Measurements from ENCODE around the gene INVS.

The INVS gene

GRCh38 chr9:100277166-100277979 lies 178.3 kb downstream of the INVS start:
- DNase-seq (ENCODE audit: low spot score) = no peak

DNA sequence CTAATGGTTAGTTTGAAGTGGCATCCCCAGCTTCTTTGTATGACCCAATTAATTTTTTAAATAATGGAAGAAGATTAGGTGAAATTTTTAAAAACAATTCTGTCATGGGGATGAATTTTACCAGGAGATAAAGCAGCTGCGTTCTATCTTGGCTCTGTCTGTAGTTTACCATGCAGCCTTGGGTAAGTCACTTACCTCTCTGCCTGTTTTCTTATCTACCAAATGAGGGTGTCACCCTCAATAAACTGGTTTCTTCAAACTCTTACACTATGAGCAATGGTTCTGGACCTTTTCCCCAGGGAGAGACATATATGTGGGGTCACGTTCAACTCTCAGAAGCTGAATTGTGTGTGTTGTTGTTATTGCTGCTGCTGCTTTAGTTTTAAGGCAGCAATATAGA lies 182.0 kb downstream of the INVS start:
- DNase-seq (ENCODE audit: low spot score) = no peak

DNA sequence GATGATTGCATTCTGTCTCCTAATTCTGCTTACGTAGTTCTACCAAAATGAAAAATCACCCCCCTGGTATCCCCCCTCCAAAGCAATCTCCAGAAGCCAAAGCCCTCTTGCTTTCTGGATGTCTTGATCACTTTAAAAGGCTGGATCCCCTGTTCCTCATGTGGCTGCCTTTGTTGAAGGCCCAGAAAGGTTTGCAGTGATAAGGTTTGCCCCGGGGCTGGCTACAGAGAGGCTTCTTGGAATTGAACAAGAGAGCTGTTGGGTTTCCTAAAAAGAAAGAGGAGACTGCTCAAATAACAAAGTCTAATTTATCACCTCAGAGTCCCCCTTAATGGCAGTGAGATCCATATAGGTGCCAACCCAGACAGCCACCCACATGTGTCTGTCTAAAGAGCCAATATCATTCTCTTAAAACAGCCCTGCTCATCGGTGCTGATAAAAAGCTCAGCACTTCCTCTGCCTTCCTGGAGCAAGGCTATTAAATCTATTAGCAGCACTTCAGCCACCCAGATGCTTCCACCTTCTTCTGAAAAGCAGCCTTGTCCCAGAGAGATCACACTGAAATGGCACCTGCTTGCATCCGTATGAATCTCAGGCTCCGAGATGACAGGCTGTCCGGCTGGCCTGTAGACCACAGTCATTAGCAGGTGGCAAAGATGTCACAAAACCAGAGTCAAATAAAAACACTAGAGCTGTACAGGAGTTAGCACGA lies 182.8 kb downstream of the INVS start:
- DNase-seq (ENCODE audit: low spot score) = no peak

DNA sequence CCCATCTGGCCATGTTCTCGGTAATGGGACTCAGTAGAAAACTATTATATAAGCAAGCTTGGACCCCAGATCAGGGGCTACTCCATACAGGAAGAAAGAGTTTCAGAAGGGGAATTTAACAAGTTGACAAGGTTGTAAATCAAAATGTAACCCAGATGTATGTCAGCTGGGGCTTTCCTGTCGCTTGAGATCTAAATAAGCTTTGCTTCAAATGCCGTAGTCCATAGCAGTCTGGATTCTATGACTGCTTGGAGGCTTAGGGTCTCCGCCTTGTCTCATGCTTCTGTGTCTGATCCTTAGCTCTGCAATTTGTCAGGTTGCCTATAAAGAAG lies 183.3 kb downstream of the INVS start:
- DNase-seq (ENCODE audit: low spot score) = no peak

- no peak for DNase-seq (ENCODE audit: low spot score)
These were observed 185.2 kb downstream of the INVS start for GRCh38 chr9:100284247-100284646.

- no peak for DNase-seq (ENCODE audit: low spot score)
These were observed 186.0 kb downstream of the INVS start for GRCh38 chr9:100285080-100285479.

DNA sequence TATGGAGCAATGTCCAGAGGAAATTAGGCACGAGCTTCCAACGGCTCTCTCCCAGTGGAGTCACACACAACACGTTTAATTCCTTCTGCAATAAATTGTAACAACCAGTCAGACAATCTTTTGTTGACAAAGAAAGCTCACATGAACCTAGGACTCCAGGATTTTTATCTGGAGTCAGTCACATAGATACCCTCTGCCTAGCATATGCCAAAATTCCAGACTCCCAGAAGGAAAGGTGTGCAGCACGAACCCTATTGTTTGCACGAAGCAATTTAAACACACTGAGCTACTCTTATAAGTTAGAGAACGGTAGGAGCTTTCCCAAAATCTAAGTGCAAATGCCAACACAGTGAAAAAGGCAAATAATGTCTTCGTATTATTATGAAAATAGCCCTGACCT lies 186.6 kb downstream of the INVS start:
- no peak for DNase-seq (ENCODE audit: low spot score)

DNA sequence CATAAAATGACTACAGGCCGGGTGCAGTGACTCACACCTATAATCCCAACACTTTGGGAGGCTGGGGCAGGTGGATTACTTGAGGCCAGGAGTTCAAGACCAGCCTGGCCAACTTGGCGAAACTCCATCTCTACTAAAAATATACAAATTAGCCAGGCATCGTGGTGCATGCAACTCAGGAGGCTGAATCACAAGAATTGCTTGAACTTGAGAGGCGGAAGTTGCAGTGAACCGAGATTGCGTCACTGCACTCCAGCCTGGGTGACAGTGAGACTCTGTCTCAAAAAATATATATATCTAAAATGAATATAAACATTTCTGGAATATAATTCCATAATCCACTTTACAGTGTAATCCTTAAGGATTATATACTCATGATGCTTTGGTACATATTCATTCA lies 187.2 kb downstream of the INVS start:
- no peak for DNase-seq (ENCODE audit: low spot score)

- no peak for DNase-seq (ENCODE audit: low spot score)
These were observed 188.1 kb downstream of the INVS start for GRCh38 chr9:100287186-100287585.

DNA sequence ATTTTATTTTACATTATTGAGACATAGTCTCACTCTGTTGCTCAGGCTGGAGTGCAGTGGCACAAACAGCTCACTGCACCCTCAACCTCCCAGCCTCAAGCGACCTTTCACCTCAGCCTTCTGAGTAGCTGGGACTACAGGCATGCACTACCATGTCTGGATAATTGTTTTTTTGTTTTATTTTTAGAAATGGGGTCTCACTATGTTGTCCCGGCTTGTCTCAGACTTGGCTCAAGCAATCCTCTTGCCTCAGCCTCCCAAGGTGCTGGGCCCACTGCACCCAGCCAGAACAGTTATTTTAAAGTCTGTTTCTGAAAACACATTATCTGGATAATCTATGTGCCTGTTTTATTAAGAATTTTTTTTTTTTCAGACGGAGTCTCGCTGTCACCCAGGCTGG lies 191.7 kb downstream of the INVS start:
- no peak for DNase-seq (ENCODE audit: low spot score)

GRCh38 chr9:100292414-100292813 lies 193.4 kb downstream of the INVS start:
- DNase-seq (ENCODE audit: low spot score) = no peak

DNA sequence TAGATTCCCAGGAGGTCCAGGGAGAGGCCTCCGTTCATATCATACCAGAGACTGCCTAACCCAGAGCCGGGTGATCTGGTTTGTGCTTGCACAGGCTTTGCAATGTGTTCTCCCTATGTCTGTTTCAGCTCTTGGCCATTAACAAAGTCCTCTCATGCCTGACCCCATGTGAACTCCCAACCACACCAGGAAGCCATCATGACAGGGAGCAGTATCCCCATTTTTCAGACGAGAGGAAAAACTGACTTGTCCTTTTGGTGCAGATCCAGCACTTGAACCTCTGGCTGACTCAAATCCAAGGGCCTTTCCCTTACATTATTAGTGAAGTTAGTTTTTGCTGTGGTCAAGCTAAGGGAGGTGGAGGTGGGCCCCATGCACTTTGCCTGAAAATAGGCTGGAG lies 195.3 kb downstream of the INVS start:
- DNase-seq (ENCODE audit: low spot score) = no peak

DNA sequence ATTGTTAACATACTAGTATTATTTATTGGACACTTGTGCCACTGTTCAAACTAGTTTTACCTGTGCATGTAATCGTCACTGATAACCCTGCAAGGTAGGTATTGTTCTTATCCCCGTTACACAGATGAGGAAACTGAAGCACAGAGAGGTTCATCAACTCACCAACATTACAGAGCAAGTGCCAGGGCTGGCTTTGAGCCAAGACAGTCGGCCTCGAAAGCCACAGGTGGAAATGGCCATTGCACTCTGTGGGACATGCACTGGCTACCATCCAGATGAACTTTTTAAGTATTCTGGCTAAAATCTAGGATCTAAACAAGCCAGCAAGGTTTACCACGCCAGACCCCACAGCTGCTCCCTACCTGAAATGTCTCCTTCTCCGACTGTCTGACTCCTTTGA lies 195.8 kb downstream of the INVS start:
- no peak for DNase-seq (ENCODE audit: low spot score)

DNA sequence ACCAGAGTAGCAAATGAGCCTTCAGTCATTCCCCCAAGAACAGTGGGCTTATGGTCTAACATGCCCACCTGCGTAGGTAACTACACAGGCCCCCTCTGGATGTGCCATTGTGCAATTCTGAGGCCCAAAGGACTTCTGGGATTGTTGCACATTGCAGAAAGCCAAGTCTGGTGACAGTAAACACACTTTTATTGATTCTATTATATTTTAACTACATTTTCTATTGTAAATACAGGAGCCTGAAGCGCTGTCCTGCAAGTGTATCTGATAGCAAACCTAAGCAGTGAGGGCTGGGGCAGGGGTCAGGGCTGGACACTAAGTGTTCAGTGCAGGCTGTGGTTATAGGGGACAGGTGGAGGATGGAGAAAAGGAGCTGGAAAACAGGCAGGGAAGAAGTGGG lies 196.2 kb downstream of the INVS start:
- no peak for DNase-seq (ENCODE audit: low spot score)

DNA sequence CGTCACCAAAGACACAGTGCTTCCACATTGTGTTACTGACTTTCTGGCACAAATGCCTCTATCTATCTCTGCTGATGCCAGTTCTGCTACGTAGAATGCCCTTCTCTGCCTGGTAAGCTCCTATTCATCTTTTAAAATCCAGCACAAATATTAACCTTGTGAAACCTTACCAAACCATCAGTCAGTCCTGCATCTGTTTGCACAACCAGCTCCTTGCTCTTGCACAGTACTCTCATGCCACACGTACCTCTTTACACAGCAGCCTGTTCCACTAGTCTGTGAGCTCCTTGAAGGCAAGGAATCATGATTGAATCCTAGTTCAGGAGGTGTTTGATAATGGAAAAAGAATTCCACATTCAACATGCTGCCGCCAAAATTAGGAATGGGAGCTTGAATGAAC lies 197.4 kb downstream of the INVS start:
- no peak for DNase-seq (ENCODE audit: low spot score)

DNA sequence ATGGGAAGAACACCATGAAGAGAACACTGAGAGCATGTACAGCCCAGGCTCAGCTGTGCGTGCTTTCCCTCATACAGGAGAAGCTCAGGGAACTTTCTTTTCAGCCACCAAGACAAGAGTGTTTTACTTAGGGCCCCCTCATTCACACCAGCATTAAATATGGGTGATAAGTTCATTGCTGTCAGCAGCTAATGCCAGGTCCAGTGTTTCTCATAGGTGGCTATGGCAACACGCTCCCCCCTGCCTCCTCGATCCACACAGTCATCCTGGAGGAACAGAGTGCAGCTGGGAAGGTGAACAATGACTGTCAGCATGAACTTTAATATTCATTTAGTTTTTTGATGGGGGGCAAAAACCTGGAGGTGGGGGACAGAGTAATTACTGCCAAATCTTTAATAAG lies 199.3 kb downstream of the INVS start:
- no peak for DNase-seq (ENCODE audit: low spot score)

GRCh38 chr9:100303747-100304146 lies 204.7 kb downstream of the INVS start:
- no peak for DNase-seq (ENCODE audit: low spot score)

DNA sequence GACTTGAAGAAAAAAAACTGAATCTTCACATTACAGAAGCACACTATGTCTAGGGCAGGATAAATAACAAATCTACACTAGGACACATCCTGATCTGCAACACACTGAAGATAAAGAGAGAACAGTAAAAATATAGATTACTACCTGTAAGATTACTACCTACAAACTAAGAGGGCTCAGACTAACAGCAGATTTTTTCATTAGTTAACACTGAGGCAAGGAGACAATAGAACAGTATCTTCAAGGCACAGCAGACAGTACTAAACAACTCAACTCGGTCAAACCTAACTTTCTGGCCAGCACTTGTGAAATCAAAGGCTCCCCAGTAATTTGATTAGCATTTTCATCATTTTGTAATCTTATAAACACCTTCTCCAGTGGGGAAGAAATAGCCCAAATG lies 207.2 kb downstream of the INVS start:
- no peak for DNase-seq (ENCODE audit: low spot score)

DNA sequence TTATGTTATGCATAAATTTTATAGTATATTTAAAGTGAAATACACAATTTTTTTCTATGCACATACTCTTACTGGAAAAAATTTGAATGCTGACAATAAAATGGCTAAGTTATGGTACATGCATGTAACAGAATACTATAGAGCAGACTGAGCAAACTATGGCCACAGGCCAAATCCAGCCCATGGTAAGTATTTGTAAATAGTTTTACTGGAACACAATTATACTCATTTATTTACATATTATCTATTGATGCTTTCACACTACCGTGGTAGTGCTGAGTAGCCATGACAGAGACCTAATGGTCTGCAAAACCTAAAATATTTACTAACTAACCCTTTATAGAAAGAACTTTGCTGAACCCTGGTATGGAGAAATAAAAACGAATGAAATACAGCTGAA lies 208.0 kb downstream of the INVS start:
- no peak for DNase-seq (ENCODE audit: low spot score)

GRCh38 chr9:100308965-100309564 lies 210.0 kb downstream of the INVS start:
- DNase-seq (ENCODE audit: low spot score) = no peak

GRCh38 chr9:100309992-100310391 lies 210.9 kb downstream of the INVS start:
- no peak for DNase-seq (ENCODE audit: low spot score)

- DNase-seq (ENCODE audit: low spot score) = no peak
These were observed 216.5 kb downstream of the INVS start for GRCh38 chr9:100315561-100315960.

- DNase-seq (ENCODE audit: low spot score) = no peak
These were observed 218.7 kb downstream of the INVS start for GRCh38 chr9:100317706-100318105.

Measured in ecto neural progenitor cell (in vitro differentiated cells).